ENCODE results near the gene PRSS23. TPM values are rescaled to one million over a fixed set of nuclear protein-coding genes. Genes with fewer than 3 reads are reported as not detected.

Gene PRSS23
- total RNA-seq, 1 donor from 2014 or later, result 266 TPM

DNA sequence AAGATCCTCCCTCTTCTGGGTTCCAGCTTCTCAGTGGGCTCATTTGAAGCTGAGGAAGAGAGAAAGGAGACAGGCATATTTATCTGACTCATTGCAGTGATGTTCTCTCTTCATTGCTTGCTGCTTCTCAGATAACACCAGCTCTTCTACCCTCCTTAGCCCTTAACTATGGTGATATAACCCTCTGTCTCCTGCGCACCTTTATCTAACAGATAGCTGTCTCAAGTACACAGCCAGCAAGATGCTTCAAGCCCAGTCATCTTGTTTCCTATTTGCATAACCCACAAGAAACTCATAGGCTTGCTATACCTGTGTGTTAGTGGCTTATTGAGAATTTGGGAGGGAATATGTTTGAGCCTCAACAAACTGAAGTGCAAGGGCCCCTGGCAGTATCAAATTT lies 12.6 kb downstream of the PRSS23 start:
- Mint-ChIP-seq H3K36me3 (peaks cover 8% of the 10 kb centered on the region), H3K4me1 (peaks cover 23% of the 10 kb centered on the region), H3K27me3 (ENCODE audit: insufficient read depth, low read depth) (peaks cover 2% of the 10 kb centered on the region), H3K9me3 (no peaks in the 10 kb centered on the region), H3K27ac (no peak overlapping the region), H3K4me3 (no peak overlapping the region)
- Histone ChIP-seq H3K36me3 (peaks cover 15% of the 10 kb centered on the region), H3F3A (ENCODE audit: low read depth) (peaks cover 30% of the 10 kb centered on the region), H3K4me1 (peaks cover 57% of the 10 kb centered on the region), H2AFZ (replicated peaks) (no peak overlapping the region), H3K4me3 (no peak overlapping the region), H3K4me2 (no peak overlapping the region), H4K20me1 (ENCODE audit: low read depth) (peaks cover 44% of the 10 kb centered on the region), H3K9me3 (ENCODE audit: low read depth) (no peaks in the 10 kb centered on the region), H3K27ac (no peak overlapping the region), H3K27me3 (no peaks in the 10 kb centered on the region), H3K9ac (no peak overlapping the region), H3K79me2 (ENCODE audit: low read depth) (peaks cover 55% of the 10 kb centered on the region)
- no peak for DNase-seq (ENCODE audit: low spot score)
- no peak for TF ChIP-seq EZH2phosphoT487 (IDR thresholded peaks at IDR 0.05)
- TF ChIP-seq, protein P1, sequence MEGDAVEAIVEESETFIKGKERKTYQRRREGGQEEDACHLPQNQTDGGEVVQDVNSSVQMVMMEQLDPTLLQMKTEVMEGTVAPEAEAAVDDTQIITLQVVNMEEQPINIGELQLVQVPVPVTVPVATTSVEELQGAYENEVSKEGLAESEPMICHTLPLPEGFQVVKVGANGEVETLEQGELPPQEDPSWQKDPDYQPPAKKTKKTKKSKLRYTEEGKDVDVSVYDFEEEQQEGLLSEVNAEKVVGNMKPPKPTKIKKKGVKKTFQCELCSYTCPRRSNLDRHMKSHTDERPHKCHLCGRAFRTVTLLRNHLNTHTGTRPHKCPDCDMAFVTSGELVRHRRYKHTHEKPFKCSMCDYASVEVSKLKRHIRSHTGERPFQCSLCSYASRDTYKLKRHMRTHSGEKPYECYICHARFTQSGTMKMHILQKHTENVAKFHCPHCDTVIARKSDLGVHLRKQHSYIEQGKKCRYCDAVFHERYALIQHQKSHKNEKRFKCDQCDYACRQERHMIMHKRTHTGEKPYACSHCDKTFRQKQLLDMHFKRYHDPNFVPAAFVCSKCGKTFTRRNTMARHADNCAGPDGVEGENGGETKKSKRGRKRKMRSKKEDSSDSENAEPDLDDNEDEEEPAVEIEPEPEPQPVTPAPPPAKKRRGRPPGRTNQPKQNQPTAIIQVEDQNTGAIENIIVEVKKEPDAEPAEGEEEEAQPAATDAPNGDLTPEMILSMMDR (IDR thresholded peaks at IDR 0.05), result no peak
- no peak for TF ChIP-seq EZH2 (IDR thresholded peaks at IDR 0.05)

DNA sequence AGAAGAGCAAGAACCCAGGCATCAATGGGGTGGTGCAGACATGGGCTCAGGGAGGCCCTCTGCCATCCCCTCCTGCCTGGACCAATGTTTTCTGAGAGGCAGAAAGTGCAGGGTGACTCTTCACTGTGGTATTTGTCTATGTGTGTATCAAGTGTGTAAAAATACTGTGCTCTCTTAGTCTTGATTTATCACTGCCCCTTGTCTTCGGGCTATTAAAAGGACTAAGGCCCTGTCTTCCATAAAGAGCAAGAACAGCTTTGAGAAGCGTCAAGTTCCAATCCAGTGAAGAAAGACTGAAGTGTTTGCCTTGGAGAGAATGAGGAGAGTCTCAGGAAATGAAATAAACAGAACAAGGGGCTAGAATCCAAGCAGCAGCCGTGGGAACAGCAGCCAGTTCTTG lies 14.4 kb downstream of the PRSS23 start:
- Histone ChIP-seq H3K4me1 (peaks cover 50% of the 10 kb centered on the region), H3K9ac (no peak overlapping the region), H3K4me3 (no peak overlapping the region), H3K36me3 (peaks cover 6% of the 10 kb centered on the region), H3K4me2 (no peak overlapping the region), H3K9me3 (ENCODE audit: low read depth) (no peaks in the 10 kb centered on the region), H3F3A (ENCODE audit: low read depth) (peaks cover 41% of the 10 kb centered on the region), H2AFZ (replicated peaks) (no peak overlapping the region), H3K27me3 (no peaks in the 10 kb centered on the region), H3K79me2 (ENCODE audit: low read depth) (peaks cover 37% of the 10 kb centered on the region), H3K27ac (no peak overlapping the region), H4K20me1 (ENCODE audit: low read depth) (peaks cover 26% of the 10 kb centered on the region)
- TF ChIP-seq, protein P1 (IDR thresholded peaks at IDR 0.05), result no peak
- TF ChIP-seq EZH2phosphoT487 (IDR thresholded peaks at IDR 0.05), result no peak
- no peak for TF ChIP-seq EZH2 (IDR thresholded peaks at IDR 0.05)
- no peak for DNase-seq (ENCODE audit: low spot score)
- H3K4me1 Mint-ChIP-seq, result peaks cover 33% of the 10 kb centered on the region
- no peaks in the 10 kb centered on the region for H3K36me3 Mint-ChIP-seq
- H3K27me3 Mint-ChIP-seq (ENCODE audit: insufficient read depth, low read depth), result peaks cover 2% of the 10 kb centered on the region
- no peak overlapping the region for H3K27ac Mint-ChIP-seq
- H3K9me3 Mint-ChIP-seq, result no peaks in the 10 kb centered on the region
- H3K4me3 Mint-ChIP-seq, result no peak overlapping the region

- Histone ChIP-seq H4K20me1 (ENCODE audit: low read depth) (peaks cover 17% of the 10 kb centered on the region), H3K4me2 (no peak overlapping the region), H3K4me1 (peaks cover 40% of the 10 kb centered on the region), H3K9ac (no peak overlapping the region), H3K79me2 (ENCODE audit: low read depth) (peaks cover 28% of the 10 kb centered on the region), H3K4me3 (no peak overlapping the region), H3K9me3 (ENCODE audit: low read depth) (no peaks in the 10 kb centered on the region), H3F3A (ENCODE audit: low read depth) (peaks cover 34% of the 10 kb centered on the region), H3K27me3 (no peaks in the 10 kb centered on the region), H2AFZ (replicated peaks) (no peak overlapping the region), H3K36me3 (no peaks in the 10 kb centered on the region), H3K27ac (no peak overlapping the region)
- no peaks in the 10 kb centered on the region for H3K36me3 Mint-ChIP-seq
- no peaks in the 10 kb centered on the region for H3K9me3 Mint-ChIP-seq
- H3K4me3 Mint-ChIP-seq, result no peak overlapping the region
- H3K27ac Mint-ChIP-seq, result peak overlapping the region; percentile 25
- DNase-seq (ENCODE audit: low spot score), result no peak
- TF ChIP-seq, protein P1 (IDR thresholded peaks at IDR 0.05), result no peak
- TF ChIP-seq EZH2phosphoT487 (IDR thresholded peaks at IDR 0.05) (no peak), EZH2 (IDR thresholded peaks at IDR 0.05) (no peak)
- H3K4me1 Mint-ChIP-seq, result peaks cover 33% of the 10 kb centered on the region
- H3K27me3 Mint-ChIP-seq (ENCODE audit: insufficient read depth, low read depth), result peaks cover 2% of the 10 kb centered on the region
Observed at GRCh38 chr11:86815726-86816125, 15.4 kb downstream of the PRSS23 start.

All from neural progenitor cell (in vitro differentiated cells).